ENCODE measurements around the gene HHLA2.

HHLA2 gene

DNA sequence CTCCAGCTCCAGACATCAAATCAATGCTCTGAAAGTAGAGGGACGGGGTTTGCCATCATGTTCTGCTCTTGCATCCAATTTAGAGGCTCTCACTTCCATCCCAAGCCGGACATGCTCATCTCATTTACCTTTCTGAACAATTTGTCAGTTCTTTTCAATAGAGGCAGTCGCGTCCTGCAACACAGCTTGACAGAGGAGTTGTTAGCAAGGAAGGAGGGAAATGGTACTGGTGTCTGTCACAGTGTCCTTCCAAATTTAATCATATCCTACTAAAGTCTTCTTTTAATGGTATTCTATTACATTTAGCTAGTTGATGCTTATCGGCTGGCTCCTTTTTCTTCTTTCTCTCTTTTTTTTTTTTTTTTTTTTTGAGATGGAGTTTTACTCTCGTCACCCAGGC is 45.6 kb downstream of the HHLA2 start:
- no peaks in the 10 kb centered on the region for H3K9me3 ChIP-seq (ENCODE audit: control extremely low read depth in 1 of 5, control insufficient read depth in 4 of 5, insufficient read depth in 2 of 5, low read depth in 1 of 5, low read length in 4 of 5)
- POLR2A ChIA-PET = no interaction called here
- DNase-seq = no peak
- CTCF ChIA-PET = no interaction called here
- H3K27ac ChIP-seq (ENCODE audit: insufficient read depth in 1 of 2, low read depth in 1 of 2, low read length in 2 of 2, poor library complexity in 1 of 2, severe bottlenecking in 2 of 2) = no peak overlapping the region
- 90% methylated on average over 2 of the region's 6 CpGs for WGBS (ENCODE audit: insufficient coverage)
- no peak overlapping the region for H3K4me3 ChIP-seq (ENCODE audit: control insufficient read depth in 1 of 7, extremely low read depth in 1 of 7, insufficient read depth in 4 of 7, low read depth in 2 of 7, low read length in 6 of 7)
- no peaks in the 10 kb centered on the region for H3K36me3 ChIP-seq (ENCODE audit: control insufficient read depth in 4 of 4, insufficient read depth in 4 of 4, low read length in 3 of 4)
- H3K4me1 ChIP-seq (ENCODE audit: control extremely low read depth in 1 of 4, control insufficient read depth in 4 of 4, insufficient read depth in 4 of 4, low read length in 3 of 4) = peaks cover 0 to 8% (median 1%) of the 10 kb centered on the region in 4 experiments
- H3K27me3 ChIP-seq (replicated peaks in 2 of 5; ENCODE audit: control insufficient read depth in 4 of 5, insufficient read depth in 5 of 5, low read length in 4 of 5) = no peaks in the 10 kb centered on the region

DNA sequence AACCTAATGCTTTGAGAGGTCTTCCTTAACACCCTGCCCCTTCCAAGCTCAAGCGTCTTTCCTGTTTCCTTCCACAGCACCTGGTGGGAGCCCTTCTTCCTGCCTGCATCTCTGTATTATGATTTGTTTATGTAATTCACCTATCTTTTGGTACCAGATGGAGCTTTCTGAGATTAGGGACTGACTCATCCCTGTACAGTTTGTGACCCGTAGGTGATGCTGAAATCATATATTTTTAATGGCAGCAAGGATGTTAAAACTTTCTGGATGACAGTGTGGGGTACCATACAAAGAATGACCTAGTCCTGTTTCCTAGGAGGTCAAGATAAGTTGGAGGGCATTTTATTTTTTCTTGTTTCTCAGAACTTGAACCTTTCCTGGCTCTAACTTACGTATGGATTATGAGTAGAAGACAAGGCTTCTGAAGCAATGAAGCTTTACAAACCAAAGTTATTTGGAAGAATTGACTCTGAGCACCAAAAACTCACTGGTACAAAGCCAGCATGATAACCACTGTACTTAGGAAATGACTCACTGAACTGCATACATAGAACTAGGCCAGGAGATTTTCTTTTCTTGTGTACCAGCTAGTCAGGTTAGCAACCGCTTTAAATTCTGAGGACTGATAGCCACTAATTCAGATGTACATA is 46.6 kb downstream of the HHLA2 start:
- CTCF ChIA-PET = interaction anchor here (0.6 to 1.4 kb wide), 2 partner anchors 42 to 298 kb away, joined by 3 read pairs; no protein-coding TSS in a partner anchor
- no peak for DNase-seq

DNA sequence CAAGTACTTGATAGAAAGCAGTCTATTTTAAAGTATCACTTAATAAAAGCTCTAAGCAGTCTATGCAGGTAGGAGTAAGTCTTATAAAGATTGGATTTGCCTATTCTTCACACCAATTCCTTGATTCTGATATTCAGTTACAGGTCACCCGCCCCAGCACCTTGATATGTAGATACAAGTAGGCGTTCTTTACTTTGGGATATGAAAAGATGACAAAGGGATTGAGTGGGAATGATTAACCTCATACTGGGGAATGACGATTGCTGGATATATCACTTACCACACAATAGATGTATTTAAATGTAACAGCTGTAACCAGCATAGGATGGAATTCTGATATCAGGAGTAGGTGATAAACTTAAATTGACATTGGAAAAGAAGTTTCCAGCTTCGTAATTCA is 47.1 kb downstream of the HHLA2 start:
- Histone ChIP-seq H3K27me3 (replicated peaks in 2 of 5; ENCODE audit: control insufficient read depth in 4 of 5, insufficient read depth in 5 of 5, low read length in 4 of 5) (no peaks in the 10 kb centered on the region), H3K27ac (ENCODE audit: insufficient read depth in 1 of 2, low read depth in 1 of 2, low read length in 2 of 2, poor library complexity in 1 of 2, severe bottlenecking in 2 of 2) (no peak overlapping the region), H3K9me3 (ENCODE audit: control extremely low read depth in 1 of 5, control insufficient read depth in 4 of 5, insufficient read depth in 2 of 5, low read depth in 1 of 5, low read length in 4 of 5) (no peaks in the 10 kb centered on the region), H3K4me1 (ENCODE audit: control extremely low read depth in 1 of 4, control insufficient read depth in 4 of 4, insufficient read depth in 4 of 4, low read length in 3 of 4) (peaks cover 0 to 8% (median 1%) of the 10 kb centered on the region in 4 experiments), H3K36me3 (ENCODE audit: control insufficient read depth in 4 of 4, insufficient read depth in 4 of 4, low read length in 3 of 4) (no peaks in the 10 kb centered on the region), H3K4me3 (ENCODE audit: control insufficient read depth in 1 of 7, extremely low read depth in 1 of 7, insufficient read depth in 4 of 7, low read depth in 2 of 7, low read length in 6 of 7) (no peak overlapping the region)
- ChIA-PET CTCF (interaction anchor here (0.6 to 1.4 kb wide), 2 partner anchors 41 to 299 kb away, joined by 3 read pairs; no protein-coding TSS in a partner anchor), POLR2A (no interaction called here)
- no peak for DNase-seq
- WGBS (ENCODE audit: insufficient coverage) = 80% methylated on average over 1 of the region's 4 CpGs

More for the DNA sequence above, 46.6 kb downstream of the HHLA2 start:
- Histone ChIP-seq H3K27me3 (replicated peaks in 2 of 5; ENCODE audit: control insufficient read depth in 4 of 5, insufficient read depth in 5 of 5, low read length in 4 of 5) (no peaks in the 10 kb centered on the region), H3K27ac (ENCODE audit: insufficient read depth in 1 of 2, low read depth in 1 of 2, low read length in 2 of 2, poor library complexity in 1 of 2, severe bottlenecking in 2 of 2) (no peak overlapping the region), H3K4me3 (ENCODE audit: control insufficient read depth in 1 of 7, extremely low read depth in 1 of 7, insufficient read depth in 4 of 7, low read depth in 2 of 7, low read length in 6 of 7) (no peak overlapping the region), H3K4me1 (ENCODE audit: control extremely low read depth in 1 of 4, control insufficient read depth in 4 of 4, insufficient read depth in 4 of 4, low read length in 3 of 4) (peaks cover 0 to 8% (median 1%) of the 10 kb centered on the region in 4 experiments), H3K9me3 (ENCODE audit: control extremely low read depth in 1 of 5, control insufficient read depth in 4 of 5, insufficient read depth in 2 of 5, low read depth in 1 of 5, low read length in 4 of 5) (no peaks in the 10 kb centered on the region), H3K36me3 (ENCODE audit: control insufficient read depth in 4 of 4, insufficient read depth in 4 of 4, low read length in 3 of 4) (no peaks in the 10 kb centered on the region)
- POLR2A ChIA-PET = interaction anchor here (0.6 kb wide), 1 partner anchor 9 kb away, joined by 3 read pairs; no protein-coding TSS in a partner anchor
- WGBS (ENCODE audit: insufficient coverage) = 67% methylated on average over 1 of the region's 4 CpGs

- Histone ChIP-seq H3K36me3 (ENCODE audit: control insufficient read depth in 4 of 4, insufficient read depth in 4 of 4, low read length in 3 of 4) (no peaks in the 10 kb centered on the region), H3K27ac (ENCODE audit: insufficient read depth in 1 of 2, low read depth in 1 of 2, low read length in 2 of 2, poor library complexity in 1 of 2, severe bottlenecking in 2 of 2) (no peak overlapping the region), H3K4me1 (ENCODE audit: control extremely low read depth in 1 of 4, control insufficient read depth in 4 of 4, insufficient read depth in 4 of 4, low read length in 3 of 4) (peaks cover 0 to 8% (median 1%) of the 10 kb centered on the region in 4 experiments), H3K4me3 (ENCODE audit: control insufficient read depth in 1 of 7, extremely low read depth in 1 of 7, insufficient read depth in 4 of 7, low read depth in 2 of 7, low read length in 6 of 7) (no peak overlapping the region), H3K9me3 (ENCODE audit: control extremely low read depth in 1 of 5, control insufficient read depth in 4 of 5, insufficient read depth in 2 of 5, low read depth in 1 of 5, low read length in 4 of 5) (no peaks in the 10 kb centered on the region), H3K27me3 (replicated peaks in 2 of 5; ENCODE audit: control insufficient read depth in 4 of 5, insufficient read depth in 5 of 5, low read length in 4 of 5) (no peaks in the 10 kb centered on the region)
- DNase-seq = no peak
- ChIA-PET CTCF (interaction anchor here (1.0 kb wide), 1 partner anchor 14 kb away, joined by 3 read pairs; no protein-coding TSS in a partner anchor), POLR2A (no interaction called here)
- 28% methylated on average over 2 of the region's 6 CpGs for WGBS (ENCODE audit: insufficient coverage)
Measured at GRCh38 chr3:108345492-108346205, 49.3 kb downstream of the HHLA2 start.

GRCh38 chr3:108346301-108347227 is 50.2 kb downstream of the HHLA2 start:
- Histone ChIP-seq H3K27me3 (replicated peaks in 2 of 5; ENCODE audit: control insufficient read depth in 4 of 5, insufficient read depth in 5 of 5, low read length in 4 of 5) (no peaks in the 10 kb centered on the region), H3K36me3 (ENCODE audit: control insufficient read depth in 4 of 4, insufficient read depth in 4 of 4, low read length in 3 of 4) (no peaks in the 10 kb centered on the region), H3K4me1 (ENCODE audit: control extremely low read depth in 1 of 4, control insufficient read depth in 4 of 4, insufficient read depth in 4 of 4, low read length in 3 of 4) (peaks cover 0 to 8% (median 1%) of the 10 kb centered on the region in 4 experiments), H3K4me3 (ENCODE audit: control insufficient read depth in 1 of 7, extremely low read depth in 1 of 7, insufficient read depth in 4 of 7, low read depth in 2 of 7, low read length in 6 of 7) (no peak overlapping the region), H3K9me3 (ENCODE audit: control extremely low read depth in 1 of 5, control insufficient read depth in 4 of 5, insufficient read depth in 2 of 5, low read depth in 1 of 5, low read length in 4 of 5) (no peaks in the 10 kb centered on the region), H3K27ac (ENCODE audit: insufficient read depth in 1 of 2, low read depth in 1 of 2, low read length in 2 of 2, poor library complexity in 1 of 2, severe bottlenecking in 2 of 2) (no peak overlapping the region)
- DNase-seq = no peak
- ChIA-PET CTCF (interaction anchor here (1.0 kb wide), 1 partner anchor 13 kb away, joined by 3 read pairs; no protein-coding TSS in a partner anchor), POLR2A (interaction anchor here (0.9 kb wide), 1 partner anchor 98 kb away, joined by 3 read pairs; no protein-coding TSS in a partner anchor)
- 98% methylated on average over 3 of the region's 5 CpGs for WGBS (ENCODE audit: insufficient coverage)

GRCh38 chr3:108352176-108352575 is 55.8 kb downstream of the HHLA2 start:
- POLR2A ChIA-PET = no interaction called here
- 40% methylated on average over 1 of the region's 3 CpGs for WGBS (ENCODE audit: insufficient coverage)
- CTCF ChIA-PET = no interaction called here
- Histone ChIP-seq H3K4me3 (ENCODE audit: control insufficient read depth in 1 of 7, extremely low read depth in 1 of 7, insufficient read depth in 4 of 7, low read depth in 2 of 7, low read length in 6 of 7) (no peak overlapping the region), H3K9me3 (ENCODE audit: control extremely low read depth in 1 of 5, control insufficient read depth in 4 of 5, insufficient read depth in 2 of 5, low read depth in 1 of 5, low read length in 4 of 5) (peaks cover 0 to 3% (median 0%) of the 10 kb centered on the region in 5 experiments), H3K27ac (ENCODE audit: insufficient read depth in 1 of 2, low read depth in 1 of 2, low read length in 2 of 2, poor library complexity in 1 of 2, severe bottlenecking in 2 of 2) (no peak overlapping the region), H3K36me3 (ENCODE audit: control insufficient read depth in 4 of 4, insufficient read depth in 4 of 4, low read length in 3 of 4) (no peaks in the 10 kb centered on the region), H3K27me3 (replicated peaks in 2 of 5; ENCODE audit: control insufficient read depth in 4 of 5, insufficient read depth in 5 of 5, low read length in 4 of 5) (no peaks in the 10 kb centered on the region), H3K4me1 (ENCODE audit: control extremely low read depth in 1 of 4, control insufficient read depth in 4 of 4, insufficient read depth in 4 of 4, low read length in 3 of 4) (no peaks in the 10 kb centered on the region)
- no peak for DNase-seq

Data from common myeloid progenitor, CD34-positive (primary cell).